ENCODE measurements around the gene AXL.

Gene AXL

GRCh38 chr19:41298348-41298964, 79.4 kb downstream of the AXL start:
- Histone ChIP-seq H3K4me2 (ENCODE audit: insufficient read depth, low read length, poor library complexity, severe bottlenecking) (no peak overlapping the region), H3K9ac (ENCODE audit: low read depth, low read length, poor library complexity) (no peak overlapping the region), H3K27me3 (ENCODE audit: control insufficient read depth in 3 of 3, insufficient read depth in 3 of 3, low read depth in 1 of 3, low read length in 3 of 3) (no peaks in the 10 kb centered on the region), H3K18ac (ENCODE audit: low read length) (no peak overlapping the region), H3K36me3 (replicated peaks in 1 of 2; ENCODE audit: control insufficient read depth in 2 of 2, insufficient read depth in 2 of 2, low read length in 2 of 2) (peaks cover 87 to 100% of the 10 kb centered on the region in 2 donors), H3K4ac (ENCODE audit: low read length) (no peak overlapping the region), H4K8ac (ENCODE audit: low read depth, low read length) (no peak overlapping the region), H3K9me3 (replicated peaks in 1 of 2; ENCODE audit: control insufficient read depth in 2 of 2, insufficient read depth in 1 of 2, low read depth in 1 of 2, low read length in 2 of 2) (no peaks in the 10 kb centered on the region), H2BK120ac (ENCODE audit: low read depth, low read length) (no peak overlapping the region), H2BK5ac (ENCODE audit: low read length) (no peak overlapping the region), H2AFZ (ENCODE audit: low read length) (no peak overlapping the region), H3K4me3 (ENCODE audit: low read length in 2 of 2) (no peak overlapping the region), H3K23ac (ENCODE audit: low read depth, low read length, poor library complexity) (no peak overlapping the region), H3K14ac (ENCODE audit: low read length) (no peak overlapping the region), H3K27ac (replicated peaks; ENCODE audit: low read length) (no peak overlapping the region), H4K91ac (ENCODE audit: low read depth, low read length, poor library complexity) (no peak overlapping the region), H3K4me1 (ENCODE audit: control insufficient read depth in 2 of 2, insufficient read depth in 1 of 2, low read depth in 1 of 2, low read length in 2 of 2) (peaks cover 0 to 4% of the 10 kb centered on the region in 2 donors), H2BK15ac (ENCODE audit: low read length) (no peak overlapping the region), H3K79me1 (ENCODE audit: low read depth, low read length) (peaks cover 3% of the 10 kb centered on the region), H2BK12ac (ENCODE audit: low read length) (no peak overlapping the region), H2AK5ac (ENCODE audit: low read depth, low read length) (no peak overlapping the region)
- DNase-seq (ENCODE audit: low spot score), result no peak
- no CpG with 5 or more reads among the region's 4 CpGs for WGBS, 2 donors (ENCODE audit: extremely low coverage in 2 of 2, insufficient read length in 2 of 2, insufficient replicate concordance in 1 of 2)

- Histone ChIP-seq H3K4me2 (ENCODE audit: insufficient read depth, low read length, poor library complexity, severe bottlenecking) (no peak overlapping the region), H2BK120ac (ENCODE audit: low read depth, low read length) (no peak overlapping the region), H4K8ac (ENCODE audit: low read depth, low read length) (no peak overlapping the region), H3K4me3 (ENCODE audit: low read length in 2 of 2) (no peak overlapping the region), H2BK5ac (ENCODE audit: low read length) (no peak overlapping the region), H3K4me1 (ENCODE audit: control insufficient read depth in 2 of 2, insufficient read depth in 1 of 2, low read depth in 1 of 2, low read length in 2 of 2) (peaks cover 0 to 4% of the 10 kb centered on the region in 2 donors), H3K14ac (ENCODE audit: low read length) (no peak overlapping the region), H3K27me3 (ENCODE audit: control insufficient read depth in 3 of 3, insufficient read depth in 3 of 3, low read depth in 1 of 3, low read length in 3 of 3) (no peaks in the 10 kb centered on the region), H3K18ac (ENCODE audit: low read length) (no peak overlapping the region), H4K91ac (ENCODE audit: low read depth, low read length, poor library complexity) (no peak overlapping the region), H3K79me1 (ENCODE audit: low read depth, low read length) (peaks cover 3% of the 10 kb centered on the region), H3K9ac (ENCODE audit: low read depth, low read length, poor library complexity) (no peak overlapping the region), H3K36me3 (replicated peaks in 1 of 2; ENCODE audit: control insufficient read depth in 2 of 2, insufficient read depth in 2 of 2, low read length in 2 of 2) (peaks cover 87 to 100% of the 10 kb centered on the region in 2 donors), H3K9me3 (replicated peaks in 1 of 2; ENCODE audit: control insufficient read depth in 2 of 2, insufficient read depth in 1 of 2, low read depth in 1 of 2, low read length in 2 of 2) (no peaks in the 10 kb centered on the region), H2AFZ (ENCODE audit: low read length) (no peak overlapping the region), H3K4ac (ENCODE audit: low read length) (no peak overlapping the region), H2BK12ac (ENCODE audit: low read length) (no peak overlapping the region), H2BK15ac (ENCODE audit: low read length) (no peak overlapping the region), H3K27ac (replicated peaks; ENCODE audit: low read length) (no peak overlapping the region), H3K23ac (ENCODE audit: low read depth, low read length, poor library complexity) (no peak overlapping the region), H2AK5ac (ENCODE audit: low read depth, low read length) (no peak overlapping the region)
- DNase-seq (ENCODE audit: low spot score), result no peak
- no CpG with 5 or more reads among the region's 10 CpGs for WGBS, 2 donors (ENCODE audit: extremely low coverage in 2 of 2, insufficient read length in 2 of 2, insufficient replicate concordance in 1 of 2)
Measured at GRCh38 chr19:41299046-41299754, 80.2 kb downstream of the AXL start.

GRCh38 chr19:41299755-41300089, 80.7 kb downstream of the AXL start:
- Histone ChIP-seq H3K14ac (ENCODE audit: low read length) (no peak overlapping the region), H2AK5ac (ENCODE audit: low read depth, low read length) (no peak overlapping the region), H3K4me1 (ENCODE audit: control insufficient read depth in 2 of 2, insufficient read depth in 1 of 2, low read depth in 1 of 2, low read length in 2 of 2) (peaks cover 0 to 4% of the 10 kb centered on the region in 2 donors), H3K9me3 (replicated peaks in 1 of 2; ENCODE audit: control insufficient read depth in 2 of 2, insufficient read depth in 1 of 2, low read depth in 1 of 2, low read length in 2 of 2) (no peaks in the 10 kb centered on the region), H3K4me2 (ENCODE audit: insufficient read depth, low read length, poor library complexity, severe bottlenecking) (no peak overlapping the region), H4K8ac (ENCODE audit: low read depth, low read length) (no peak overlapping the region), H3K27ac (replicated peaks; ENCODE audit: low read length) (no peak overlapping the region), H3K9ac (ENCODE audit: low read depth, low read length, poor library complexity) (no peak overlapping the region), H3K23ac (ENCODE audit: low read depth, low read length, poor library complexity) (no peak overlapping the region), H3K4me3 (ENCODE audit: low read length in 2 of 2) (no peak overlapping the region), H3K27me3 (ENCODE audit: control insufficient read depth in 3 of 3, insufficient read depth in 3 of 3, low read depth in 1 of 3, low read length in 3 of 3) (no peaks in the 10 kb centered on the region), H3K79me1 (ENCODE audit: low read depth, low read length) (peaks cover 3% of the 10 kb centered on the region), H3K18ac (ENCODE audit: low read length) (no peak overlapping the region), H2BK12ac (ENCODE audit: low read length) (no peak overlapping the region), H3K36me3 (replicated peaks in 1 of 2; ENCODE audit: control insufficient read depth in 2 of 2, insufficient read depth in 2 of 2, low read length in 2 of 2) (peaks cover 87 to 100% of the 10 kb centered on the region in 2 donors), H2BK120ac (ENCODE audit: low read depth, low read length) (no peak overlapping the region), H3K4ac (ENCODE audit: low read length) (no peak overlapping the region), H4K91ac (ENCODE audit: low read depth, low read length, poor library complexity) (no peak overlapping the region), H2BK5ac (ENCODE audit: low read length) (no peak overlapping the region), H2AFZ (ENCODE audit: low read length) (no peak overlapping the region), H2BK15ac (ENCODE audit: low read length) (no peak overlapping the region)
- DNase-seq (ENCODE audit: low spot score), result no peak
- WGBS, 2 donors (ENCODE audit: extremely low coverage in 2 of 2, insufficient read length in 2 of 2, insufficient replicate concordance in 1 of 2), result no CpG with 5 or more reads among the region's 4 CpGs

GRCh38 chr19:41300555-41300954, 81.5 kb downstream of the AXL start:
- H3K79me1 ChIP-seq (ENCODE audit: low read depth, low read length), result peaks cover 3% of the 10 kb centered on the region
- no peaks in the 10 kb centered on the region for H3K9me3 ChIP-seq (replicated peaks in 1 of 2; ENCODE audit: control insufficient read depth in 2 of 2, insufficient read depth in 1 of 2, low read depth in 1 of 2, low read length in 2 of 2)
- no peak overlapping the region for H3K27ac ChIP-seq (replicated peaks; ENCODE audit: low read length)
- H3K4ac ChIP-seq (ENCODE audit: low read length), result no peak overlapping the region
- H4K91ac ChIP-seq (ENCODE audit: low read depth, low read length, poor library complexity), result no peak overlapping the region
- DNase-seq (ENCODE audit: low spot score), result no peak
- no peak overlapping the region for H2BK12ac ChIP-seq (ENCODE audit: low read length)
- WGBS, 2 donors (ENCODE audit: extremely low coverage in 2 of 2, insufficient read length in 2 of 2, insufficient replicate concordance in 1 of 2), result no CpG with 5 or more reads among the region's 6 CpGs
- H2AFZ ChIP-seq (ENCODE audit: low read length), result no peak overlapping the region
- H4K8ac ChIP-seq (ENCODE audit: low read depth, low read length), result no peak overlapping the region
- H3K4me3 ChIP-seq (ENCODE audit: low read length in 2 of 2), result no peak overlapping the region
- peaks cover 0 to 4% of the 10 kb centered on the region in 2 donors for H3K4me1 ChIP-seq (ENCODE audit: control insufficient read depth in 2 of 2, insufficient read depth in 1 of 2, low read depth in 1 of 2, low read length in 2 of 2)
- no peak overlapping the region for H2BK120ac ChIP-seq (ENCODE audit: low read depth, low read length)
- H3K27me3 ChIP-seq (ENCODE audit: control insufficient read depth in 3 of 3, insufficient read depth in 3 of 3, low read depth in 1 of 3, low read length in 3 of 3), result no peaks in the 10 kb centered on the region
- H3K36me3 ChIP-seq (replicated peaks in 1 of 2; ENCODE audit: control insufficient read depth in 2 of 2, insufficient read depth in 2 of 2, low read length in 2 of 2), result peaks cover 89 to 100% of the 10 kb centered on the region in 2 donors
- H3K18ac ChIP-seq (ENCODE audit: low read length), result no peak overlapping the region
- no peak overlapping the region for H2BK5ac ChIP-seq (ENCODE audit: low read length)
- H3K9ac ChIP-seq (ENCODE audit: low read depth, low read length, poor library complexity), result no peak overlapping the region
- no peak overlapping the region for H3K14ac ChIP-seq (ENCODE audit: low read length)
- no peak overlapping the region for H3K23ac ChIP-seq (ENCODE audit: low read depth, low read length, poor library complexity)
- H2BK15ac ChIP-seq (ENCODE audit: low read length), result no peak overlapping the region
- H2AK5ac ChIP-seq (ENCODE audit: low read depth, low read length), result no peak overlapping the region
- H3K4me2 ChIP-seq (ENCODE audit: insufficient read depth, low read length, poor library complexity, severe bottlenecking), result no peak overlapping the region

All from neuronal stem cell (in vitro differentiated cells).